WTC11 (cell line): ENCODE measurements around the gene LCP1. TPM values are rescaled to one million over a fixed set of nuclear protein-coding genes. Genes with fewer than 3 reads are reported as not detected.
A peak's percentile ranks its signal among the peaks of the same experiment; 100 is the strongest.

Source experiments
- ATAC-seq: fragments of 200-7000 bp; cut with Tn5 transposase; 2 replicates; pipeline ENCODE4 v1.10.0; 2021; ENCODE audit warnings: mild to moderate bottlenecking, moderate library complexity
- CTCF ChIA-PET: fragments of 300-600 bp; sonication (Branson Sonifier 250); formaldehyde crosslinking; loops from one replicate; lab custom pipeline; 2021; ENCODE audit warnings: antibody characterized with exemption; lab: Charles Lee
- POLR2A ChIA-PET: fragments of 350-600 bp; sonication (Branson Sonifier 250); formaldehyde crosslinking; loops from one replicate; lab custom pipeline; 2021; ENCODE audit warnings: antibody characterized with exemption; lab: Charles Lee
- DNase-seq: peaks from one replicate; pipeline ENCODE4 v3.0.0; 2021; ENCODE audit warnings: low spot score
- H3K27ac Mint-ChIP-seq: 2 replicates; pipeline ENCODE4 v1.8.0; 2021; ENCODE audit warnings: mixed read lengths
- H3K27me3 Mint-ChIP-seq: 2 replicates; pipeline ENCODE4 v1.8.0; 2021; ENCODE audit warnings: low read depth, mild to moderate bottlenecking, moderate library complexity, mixed read lengths
- H3K36me3 Mint-ChIP-seq: 2 replicates; pipeline ENCODE4 v1.8.0; 2021; ENCODE audit warnings: mixed read lengths
- H3K4me1 Mint-ChIP-seq: 2 replicates; pipeline ENCODE4 v1.8.0; 2022; ENCODE audit warnings: mixed read lengths
- H3K4me3 Mint-ChIP-seq: 2 replicates; pipeline ENCODE4 v1.8.0; 2021; ENCODE audit warnings: mild to moderate bottlenecking, moderate library complexity, mixed read lengths
- H3K9me3 Mint-ChIP-seq: 2 replicates; pipeline ENCODE4 v1.8.0; 2021; ENCODE audit warnings: mixed read lengths
- CBFB ChIP-seq: sonication (generic); formaldehyde crosslinking; IDR thresholded peaks from 2 replicates; pipeline ENCODE4 v1.8.1; 2022; ENCODE audit warnings: mild to moderate bottlenecking, low read depth, missing genetic modification reagents
- ELF4 ChIP-seq: sonication (generic); formaldehyde crosslinking; IDR thresholded peaks from 2 replicates; pipeline ENCODE4 v1.8.1; 2022; ENCODE audit warnings: low read depth, mild to moderate bottlenecking, moderate library complexity, missing genetic modification reagents
- ESRRA ChIP-seq: sonication (generic); formaldehyde crosslinking; IDR thresholded peaks from 2 replicates; pipeline ENCODE4 v1.8.1; 2022; ENCODE audit warnings: mild to moderate bottlenecking, missing genetic modification reagents, borderline replicate concordance
- ETV6 ChIP-seq: sonication (generic); formaldehyde crosslinking; IDR thresholded peaks from 2 replicates; pipeline ENCODE4 v1.8.1; 2022; ENCODE audit warnings: mild to moderate bottlenecking, missing genetic modification reagents
- FOXK1 ChIP-seq: sonication (generic); formaldehyde crosslinking; IDR thresholded peaks from 2 replicates; pipeline ENCODE4 v1.8.0; 2022; ENCODE audit warnings: mild to moderate bottlenecking, moderate library complexity, missing genetic modification reagents
- FOXP1 ChIP-seq: sonication (generic); formaldehyde crosslinking; IDR thresholded peaks from 2 replicates; pipeline ENCODE4 v1.8.0; 2022; ENCODE audit warnings: missing genetic modification reagents, mild to moderate bottlenecking, moderate library complexity, borderline replicate concordance
- HMGA2 ChIP-seq: fragments of 250-450 bp; sonication (Bioruptor Pico); IDR thresholded peaks from 2 replicates; pipeline ENCODE4 v1.4.0; 2021; ENCODE audit warnings: mild to moderate bottlenecking, moderate library complexity
- NFE2L1 ChIP-seq: sonication (generic); formaldehyde crosslinking; IDR thresholded peaks from 2 replicates; pipeline ENCODE4 v1.8.1; 2023; ENCODE audit warnings: missing genetic modification reagents
- NR3C1 ChIP-seq: sonication (generic); formaldehyde crosslinking; conservative IDR thresholded peaks from 2 replicates; pipeline ENCODE4 v1.8.1; 2023; ENCODE audit warnings: low read depth, mild to moderate bottlenecking, missing genetic modification reagents
- PRRX2 ChIP-seq: fragments of 250-450 bp; sonication (Bioruptor Pico); IDR thresholded peaks from 2 replicates; pipeline ENCODE4 v1.8.0; 2021; ENCODE audit warnings: mild to moderate bottlenecking
- RORB ChIP-seq: fragments of 250-450 bp; sonication (Bioruptor Pico); IDR thresholded peaks from 2 replicates; pipeline ENCODE4 v1.9.0; 2021; ENCODE audit warnings: mild to moderate bottlenecking
- SMAD3 ChIP-seq: sonication (generic); formaldehyde crosslinking; IDR thresholded peaks from 2 replicates; pipeline ENCODE4 v1.8.0; 2022; ENCODE audit warnings: missing genetic modification reagents, mild to moderate bottlenecking, borderline replicate concordance
- SOX15 ChIP-seq: fragments of 250-450 bp; sonication (Bioruptor Pico); IDR thresholded peaks from 2 replicates; pipeline ENCODE4 v1.9.0; 2021; ENCODE audit warnings: mild to moderate bottlenecking
- TCF7 ChIP-seq: sonication (generic); formaldehyde crosslinking; IDR thresholded peaks from 2 replicates; pipeline ENCODE4 v1.8.0; 2022; ENCODE audit warnings: mild to moderate bottlenecking, low read depth, missing genetic modification reagents, moderate library complexity
- TEAD4 ChIP-seq: sonication (generic); formaldehyde crosslinking; IDR thresholded peaks from 2 replicates; pipeline ENCODE4 v1.8.0; 2022; ENCODE audit warnings: mild to moderate bottlenecking, missing genetic modification reagents
- TP53 ChIP-seq: sonication (generic); formaldehyde crosslinking; IDR thresholded peaks from 2 replicates; pipeline ENCODE4 v1.8.1; 2023; ENCODE audit warnings: mild to moderate bottlenecking, missing genetic modification reagents
- ZNF121 ChIP-seq: sonication (generic); formaldehyde crosslinking; IDR thresholded peaks from 2 replicates; pipeline ENCODE4 v1.8.0; 2023; ENCODE audit warnings: missing genetic modification reagents
- ZNF138 ChIP-seq: sonication (generic); formaldehyde crosslinking; conservative IDR thresholded peaks from 2 replicates; pipeline ENCODE4 v1.8.1; 2022; ENCODE audit warnings: mild to moderate bottlenecking, moderate library complexity, missing genetic modification reagents
- ZNF263 ChIP-seq: sonication (generic); formaldehyde crosslinking; IDR thresholded peaks from 2 replicates; pipeline ENCODE4 v1.8.1; 2022; ENCODE audit warnings: low read depth, mild to moderate bottlenecking, moderate library complexity, missing genetic modification reagents
- ZNF396 ChIP-seq: fragments of 250-450 bp; sonication (Bioruptor Pico); IDR thresholded peaks from 2 replicates; pipeline ENCODE4 v1.8.0; 2021; ENCODE audit warnings: mild to moderate bottlenecking, moderate library complexity, borderline replicate concordance
- ZNF416 ChIP-seq: fragments of 250-450 bp; sonication (Bioruptor Pico); IDR thresholded peaks from 2 replicates; pipeline ENCODE4 v1.9.0; 2021; ENCODE audit warnings: mild to moderate bottlenecking, inconsistent platforms
- ZNF671 ChIP-seq: fragments of 250-450 bp; sonication (Bioruptor Pico); IDR thresholded peaks from 2 replicates; pipeline ENCODE4 v1.8.0; 2021; ENCODE audit warnings: mild to moderate bottlenecking
- total RNA-seq: library from RNA; stranded (reverse); gene quantifications from 3 replicates; pipeline ENCODE4 v1.2.3, GENCODE V29; 2021
- TF ChIP-seq, protein P1 (sequence below): fragments of 250-450 bp; sonication (Bioruptor Pico); IDR thresholded peaks from 2 replicates; pipeline ENCODE4 v1.8.0; 2021; ENCODE audit warnings: mild to moderate bottlenecking
- TF ChIP-seq, protein P2 (sequence below): sonication (generic); formaldehyde crosslinking; IDR thresholded peaks from 2 replicates; pipeline ENCODE4 v1.8.0; 2022; ENCODE audit warnings: mild to moderate bottlenecking, missing genetic modification reagents
- TF ChIP-seq, protein P3 (sequence below): sonication (generic); formaldehyde crosslinking; IDR thresholded peaks from 2 replicates; pipeline ENCODE4 v1.8.1; 2023; ENCODE audit warnings: mild to moderate bottlenecking, missing genetic modification reagents, moderate library complexity
- TF ChIP-seq, protein P4 (sequence below): sonication (generic); formaldehyde crosslinking; IDR thresholded peaks from 2 replicates; pipeline ENCODE4 v1.8.1; 2022; ENCODE audit warnings: mild to moderate bottlenecking, moderate library complexity, missing genetic modification reagents
- TF ChIP-seq, protein P5 (sequence below): fragments of 250-450 bp; sonication (Bioruptor Pico); conservative IDR thresholded peaks from 2 replicates; pipeline ENCODE4 v1.9.0; 2021; ENCODE audit warnings: mild to moderate bottlenecking
- TF ChIP-seq, protein P6 (sequence below): sonication (generic); formaldehyde crosslinking; IDR thresholded peaks from 2 replicates; pipeline ENCODE4 v1.8.0; 2022; ENCODE audit warnings: mild to moderate bottlenecking, missing genetic modification reagents

The LCP1 gene
- total RNA-seq, 1 experiment from 2014 or later: 3.2 TPM

DNA sequence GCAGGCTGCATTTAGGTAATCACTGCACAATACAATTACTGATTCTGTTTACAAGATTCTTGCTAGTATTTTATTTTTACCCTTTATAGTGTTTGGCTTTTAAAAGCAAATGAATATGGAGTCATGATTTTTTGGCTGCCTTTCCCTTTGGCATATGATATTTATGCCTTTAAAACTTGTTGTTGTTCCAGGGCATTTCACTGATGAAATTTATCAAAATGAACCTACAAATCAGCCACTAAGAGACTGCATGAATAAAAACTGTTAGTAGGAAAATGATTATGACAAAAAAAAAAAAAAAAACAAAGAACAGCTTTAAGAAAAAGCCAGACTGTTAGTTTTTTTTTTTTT lies 79.7 kb downstream of the LCP1 start:
- H3K4me1 Mint-ChIP-seq: peaks cover 12% of the 10 kb centered on the region
- TF ChIP-seq PRRX2 (no peak), ZNF416 (CRISPR knock-in tag) (no peak)
- POLR2A ChIA-PET: interaction anchor here (0.6 kb wide), 1 partner anchor 158 kb away, joined by 3 read pairs; no protein-coding TSS in a partner anchor
- no peak overlapping the region for H3K27ac Mint-ChIP-seq
- CTCF ChIA-PET: interaction anchor here (1.4 kb wide), 1 partner anchor 24 kb away, joined by 6 read pairs; no protein-coding TSS in a partner anchor
- no peaks in the 10 kb centered on the region for H3K27me3 Mint-ChIP-seq
- H3K36me3 Mint-ChIP-seq: no peaks in the 10 kb centered on the region
- ATAC-seq: no peak
- H3K9me3 Mint-ChIP-seq: no peaks in the 10 kb centered on the region
- no peak overlapping the region for H3K4me3 Mint-ChIP-seq
- DNase-seq: no peak

DNA sequence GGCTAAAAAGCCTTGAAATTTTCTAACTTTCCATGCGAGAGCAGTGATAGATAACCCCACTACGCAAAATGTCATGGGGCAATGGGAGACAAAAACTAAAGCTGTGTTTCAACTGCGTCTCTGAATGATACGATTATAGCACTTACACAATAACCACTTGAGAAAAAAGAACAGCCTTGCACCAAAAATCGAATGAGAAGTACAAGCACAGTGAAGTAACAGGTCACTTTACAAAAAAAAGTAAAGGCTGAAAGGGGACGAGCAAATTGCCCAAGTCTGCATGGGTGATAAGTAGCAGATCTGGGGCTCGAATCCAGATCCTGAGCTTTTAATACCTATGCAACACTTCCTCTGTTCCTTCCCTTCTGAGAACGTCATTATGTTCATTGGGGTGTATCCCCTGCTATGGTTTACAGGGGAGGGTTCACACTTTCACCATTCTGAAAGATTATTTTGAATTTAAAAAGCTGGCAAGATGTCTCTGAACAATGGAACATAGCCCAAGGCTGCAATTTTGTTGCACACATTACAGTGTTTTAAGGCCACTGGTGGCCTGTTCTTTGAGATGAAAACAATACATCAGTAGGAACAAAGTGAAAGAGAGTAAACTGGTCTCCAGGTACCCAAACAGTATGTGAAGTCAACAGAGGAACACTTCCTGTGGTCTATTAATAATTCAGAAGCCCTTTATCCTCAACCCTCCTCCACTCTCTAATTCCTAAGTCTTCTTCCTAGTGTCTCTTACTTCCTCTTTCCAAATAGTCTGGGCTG lies 80.3 kb downstream of the LCP1 start:
- ChIA-PET CTCF (interaction anchor here (1.4 kb wide), 1 partner anchor 25 kb away, joined by 6 read pairs; no protein-coding TSS in a partner anchor), POLR2A (interaction anchor here (0.6 kb wide), 1 partner anchor 158 kb away, joined by 3 read pairs; no protein-coding TSS in a partner anchor)
- Mint-ChIP-seq H3K27ac (no peak overlapping the region), H3K4me3 (no peak overlapping the region), H3K27me3 (no peaks in the 10 kb centered on the region), H3K9me3 (no peaks in the 10 kb centered on the region), H3K4me1 (peaks cover 7% of the 10 kb centered on the region), H3K36me3 (no peaks in the 10 kb centered on the region)
- ATAC-seq (no peak), DNase-seq (no peak)
- TF ChIP-seq, protein P1, sequence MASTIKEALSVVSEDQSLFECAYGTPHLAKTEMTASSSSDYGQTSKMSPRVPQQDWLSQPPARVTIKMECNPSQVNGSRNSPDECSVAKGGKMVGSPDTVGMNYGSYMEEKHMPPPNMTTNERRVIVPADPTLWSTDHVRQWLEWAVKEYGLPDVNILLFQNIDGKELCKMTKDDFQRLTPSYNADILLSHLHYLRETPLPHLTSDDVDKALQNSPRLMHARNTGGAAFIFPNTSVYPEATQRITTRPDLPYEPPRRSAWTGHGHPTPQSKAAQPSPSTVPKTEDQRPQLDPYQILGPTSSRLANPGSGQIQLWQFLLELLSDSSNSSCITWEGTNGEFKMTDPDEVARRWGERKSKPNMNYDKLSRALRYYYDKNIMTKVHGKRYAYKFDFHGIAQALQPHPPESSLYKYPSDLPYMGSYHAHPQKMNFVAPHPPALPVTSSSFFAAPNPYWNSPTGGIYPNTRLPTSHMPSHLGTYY (CRISPR knock-in tag): no peak
- TF ChIP-seq, protein P2, sequence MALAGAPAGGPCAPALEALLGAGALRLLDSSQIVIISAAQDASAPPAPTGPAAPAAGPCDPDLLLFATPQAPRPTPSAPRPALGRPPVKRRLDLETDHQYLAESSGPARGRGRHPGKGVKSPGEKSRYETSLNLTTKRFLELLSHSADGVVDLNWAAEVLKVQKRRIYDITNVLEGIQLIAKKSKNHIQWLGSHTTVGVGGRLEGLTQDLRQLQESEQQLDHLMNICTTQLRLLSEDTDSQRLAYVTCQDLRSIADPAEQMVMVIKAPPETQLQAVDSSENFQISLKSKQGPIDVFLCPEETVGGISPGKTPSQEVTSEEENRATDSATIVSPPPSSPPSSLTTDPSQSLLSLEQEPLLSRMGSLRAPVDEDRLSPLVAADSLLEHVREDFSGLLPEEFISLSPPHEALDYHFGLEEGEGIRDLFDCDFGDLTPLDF (CRISPR knock-in tag): no peak
- TF ChIP-seq ZNF121 (CRISPR knock-in tag) (no peak), ZNF416 (CRISPR knock-in tag) (no peak), FOXP1 (CRISPR knock-in tag) (no peak), SMAD3 (CRISPR knock-in tag) (no peak), ZNF671 (no peak), TCF7 (CRISPR knock-in tag) (no peak), ESRRA (CRISPR knock-in tag) (no peak), ZNF138 (no peak), ZNF263 (CRISPR knock-in tag) (no peak), ELF4 (no peak), TEAD4 (CRISPR knock-in tag) (no peak), TP53 (CRISPR knock-in tag) (no peak), SOX15 (CRISPR knock-in tag) (no peak), RORB (CRISPR knock-in tag) (no peak)
- TF ChIP-seq, protein P3, sequence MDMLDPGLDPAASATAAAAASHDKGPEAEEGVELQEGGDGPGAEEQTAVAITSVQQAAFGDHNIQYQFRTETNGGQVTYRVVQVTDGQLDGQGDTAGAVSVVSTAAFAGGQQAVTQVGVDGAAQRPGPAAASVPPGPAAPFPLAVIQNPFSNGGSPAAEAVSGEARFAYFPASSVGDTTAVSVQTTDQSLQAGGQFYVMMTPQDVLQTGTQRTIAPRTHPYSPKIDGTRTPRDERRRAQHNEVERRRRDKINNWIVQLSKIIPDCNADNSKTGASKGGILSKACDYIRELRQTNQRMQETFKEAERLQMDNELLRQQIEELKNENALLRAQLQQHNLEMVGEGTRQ: no peak
- TF ChIP-seq, protein P4, sequence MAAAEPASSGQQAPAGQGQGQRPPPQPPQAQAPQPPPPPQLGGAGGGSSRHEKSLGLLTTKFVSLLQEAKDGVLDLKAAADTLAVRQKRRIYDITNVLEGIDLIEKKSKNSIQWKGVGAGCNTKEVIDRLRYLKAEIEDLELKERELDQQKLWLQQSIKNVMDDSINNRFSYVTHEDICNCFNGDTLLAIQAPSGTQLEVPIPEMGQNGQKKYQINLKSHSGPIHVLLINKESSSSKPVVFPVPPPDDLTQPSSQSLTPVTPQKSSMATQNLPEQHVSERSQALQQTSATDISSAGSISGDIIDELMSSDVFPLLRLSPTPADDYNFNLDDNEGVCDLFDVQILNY (CRISPR knock-in tag): no peak

DNA sequence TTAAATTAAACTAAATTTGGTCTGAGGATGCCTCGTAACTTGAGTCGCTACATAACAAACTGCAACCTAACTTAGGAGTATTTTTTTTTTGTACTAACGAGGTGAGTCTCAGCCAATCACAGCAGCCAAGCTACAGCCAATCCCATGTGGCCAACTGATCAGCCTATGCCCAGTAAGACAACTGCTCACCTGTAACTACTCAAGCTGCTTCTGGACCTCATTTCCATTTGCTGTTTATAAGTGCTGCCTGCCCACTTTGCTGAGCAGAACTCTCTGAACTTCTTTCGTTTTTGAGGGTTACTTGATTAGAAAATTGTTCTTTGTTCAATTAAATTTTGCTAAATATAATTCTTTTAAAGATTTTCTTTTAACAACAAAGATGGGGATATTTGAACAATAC lies 81.0 kb downstream of the LCP1 start:
- CTCF ChIA-PET: no interaction called here
- H3K9me3 Mint-ChIP-seq: no peaks in the 10 kb centered on the region
- no peaks in the 10 kb centered on the region for H3K36me3 Mint-ChIP-seq
- ATAC-seq: peak; percentile 66
- POLR2A ChIA-PET: no interaction called here
- no peak for DNase-seq
- H3K4me3 Mint-ChIP-seq: no peak overlapping the region
- H3K27me3 Mint-ChIP-seq: no peaks in the 10 kb centered on the region
- H3K27ac Mint-ChIP-seq: no peak overlapping the region
- peaks cover 7% of the 10 kb centered on the region for H3K4me1 Mint-ChIP-seq
- TF ChIP-seq NR3C1 (CRISPR knock-in tag): no peak
- no peak for TF ChIP-seq ZNF396 (CRISPR knock-in tag)
- no peak for TF ChIP-seq ETV6 (CRISPR knock-in tag)
- TF ChIP-seq FOXK1 (CRISPR knock-in tag): no peak
- no peak for TF ChIP-seq HMGA2 (CRISPR knock-in tag)
- no peak for TF ChIP-seq CBFB (CRISPR knock-in tag)
- no peak for TF ChIP-seq ELF4
- TF ChIP-seq NFE2L1 (CRISPR knock-in tag): no peak
- TF ChIP-seq, protein P5, sequence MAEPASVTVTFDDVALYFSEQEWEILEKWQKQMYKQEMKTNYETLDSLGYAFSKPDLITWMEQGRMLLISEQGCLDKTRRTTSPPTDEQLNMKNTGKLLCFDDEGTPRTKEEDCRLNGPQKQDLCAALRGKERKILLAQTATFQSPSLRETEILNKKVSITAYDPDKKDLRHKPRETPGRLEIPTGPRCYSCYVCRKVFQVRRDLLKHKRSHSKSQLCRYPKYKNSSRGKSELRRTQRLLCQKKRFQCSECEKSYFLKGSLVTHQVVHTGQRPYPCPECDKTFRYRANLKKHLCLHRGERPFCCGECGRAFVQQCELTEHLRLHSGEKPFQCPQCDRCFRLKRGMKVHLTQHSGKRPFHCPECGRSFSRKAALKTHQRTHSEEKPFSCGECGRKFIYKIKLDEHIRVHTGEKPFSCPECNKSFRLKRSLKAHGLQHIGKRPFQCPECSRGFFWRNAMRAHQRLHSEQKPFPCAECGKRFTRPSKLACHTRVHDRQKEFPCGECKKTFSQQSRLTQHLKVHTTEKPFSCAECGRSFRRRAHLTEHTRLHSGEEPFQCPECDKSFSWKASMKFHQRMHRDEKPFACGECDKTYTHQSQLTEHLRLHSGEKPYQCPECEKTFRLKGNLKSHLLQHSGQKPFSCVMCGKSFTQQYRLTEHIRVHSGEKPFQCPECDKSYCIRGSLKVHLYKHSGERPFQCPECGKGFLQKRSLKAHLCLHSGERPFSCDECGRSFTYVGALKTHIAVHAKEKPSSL: no peak
- TF ChIP-seq, protein P6, sequence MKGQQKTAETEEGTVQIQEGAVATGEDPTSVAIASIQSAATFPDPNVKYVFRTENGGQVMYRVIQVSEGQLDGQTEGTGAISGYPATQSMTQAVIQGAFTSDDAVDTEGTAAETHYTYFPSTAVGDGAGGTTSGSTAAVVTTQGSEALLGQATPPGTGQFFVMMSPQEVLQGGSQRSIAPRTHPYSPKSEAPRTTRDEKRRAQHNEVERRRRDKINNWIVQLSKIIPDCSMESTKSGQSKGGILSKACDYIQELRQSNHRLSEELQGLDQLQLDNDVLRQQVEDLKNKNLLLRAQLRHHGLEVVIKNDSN (CRISPR knock-in tag): no peak
